HG02798 (cell line): ENCODE data around the gene AIFM2.
A peak's percentile ranks its signal among the peaks of the same experiment; 100 is the strongest.
"Not testable (repeated sequence)": the region's sequence is repeated elsewhere in the genome, so short reads cannot be mapped to it uniquely, and the experiment has no call there.

ENCODE experiments used
- ATAC-seq: cut with Tn5 transposase; IDR thresholded peaks from one replicate; pipeline ENCODE4 v1.9.1; 2021; ENCODE audit warnings: mild to moderate bottlenecking; ENCODE audit not compliant: unreplicated experiment, poor library complexity

Gene AIFM2

GRCh38 chr10:70132098-70133029 is at the start of gene AIFM2:
AIFM2 (minus strand) TSS chr10:70132825; CDS start chr10:70124084, 8,741 bp downstream.
- ATAC-seq, result peak; percentile 82

GRCh38 chr10:70179209-70179608 is 46.6 kb upstream of the AIFM2 start:
- ATAC-seq, result not testable (repeated sequence)

- no peak for ATAC-seq
Measured at GRCh38 chr10:70178139-70178725, 45.6 kb upstream of the AIFM2 start.

- no peak for ATAC-seq
Measured at GRCh38 chr10:70176441-70176840, 43.8 kb upstream of the AIFM2 start.

GRCh38 chr10:70175516-70175915 is 42.9 kb upstream of the AIFM2 start:
- ATAC-seq, result no peak

- no peak for ATAC-seq
Measured at GRCh38 chr10:70174058-70174741, 41.6 kb upstream of the AIFM2 start.

GRCh38 chr10:70169649-70170364 is 37.2 kb upstream of the AIFM2 start:
- ATAC-seq, result no peak

GRCh38 chr10:70169011-70169410 is 36.4 kb upstream of the AIFM2 start:
- ATAC-seq, result no peak

GRCh38 chr10:70167246-70167645 is 34.6 kb upstream of the AIFM2 start:
- no peak for ATAC-seq

- no peak for ATAC-seq
Measured at GRCh38 chr10:70166394-70166793, 33.8 kb upstream of the AIFM2 start.

GRCh38 chr10:70164163-70164562 is 31.5 kb upstream of the AIFM2 start:
- no peak for ATAC-seq

- no peak for ATAC-seq
Measured at GRCh38 chr10:70163448-70163847, 30.8 kb upstream of the AIFM2 start.

- ATAC-seq, result peak; percentile 79
Measured at GRCh38 chr10:70162892-70163201, 30.2 kb upstream of the AIFM2 start.

- ATAC-seq, result no peak
Measured at GRCh38 chr10:70162151-70162891, 29.7 kb upstream of the AIFM2 start.

- no peak for ATAC-seq
Measured at GRCh38 chr10:70160798-70161197, 28.2 kb upstream of the AIFM2 start.

GRCh38 chr10:70159366-70159765 is 26.7 kb upstream of the AIFM2 start:
- ATAC-seq, result not testable (repeated sequence)

- ATAC-seq, result no peak
Measured at GRCh38 chr10:70158113-70158512, 25.5 kb upstream of the AIFM2 start.

GRCh38 chr10:70155255-70155838 is 22.7 kb upstream of the AIFM2 start:
- ATAC-seq, result no peak

GRCh38 chr10:70148516-70148915 is 15.9 kb upstream of the AIFM2 start:
- ATAC-seq, result no peak

- no peak for ATAC-seq
Measured at GRCh38 chr10:70147259-70147625, 14.6 kb upstream of the AIFM2 start.
